Vein endothelial cell (primary cell): ENCODE data around the gene APOB. TPM values are rescaled to one million over a fixed set of nuclear protein-coding genes. Genes with fewer than 3 reads are reported as not detected.

Experiments used
- total RNA-seq: library from RNA; depleted of rRNA; stranded (reverse); fragments of >200 nt; gene quantifications from 2 replicates; pipeline ENCODE4 v1.2.3, GENCODE V29; 2012

APOB gene, protein sequence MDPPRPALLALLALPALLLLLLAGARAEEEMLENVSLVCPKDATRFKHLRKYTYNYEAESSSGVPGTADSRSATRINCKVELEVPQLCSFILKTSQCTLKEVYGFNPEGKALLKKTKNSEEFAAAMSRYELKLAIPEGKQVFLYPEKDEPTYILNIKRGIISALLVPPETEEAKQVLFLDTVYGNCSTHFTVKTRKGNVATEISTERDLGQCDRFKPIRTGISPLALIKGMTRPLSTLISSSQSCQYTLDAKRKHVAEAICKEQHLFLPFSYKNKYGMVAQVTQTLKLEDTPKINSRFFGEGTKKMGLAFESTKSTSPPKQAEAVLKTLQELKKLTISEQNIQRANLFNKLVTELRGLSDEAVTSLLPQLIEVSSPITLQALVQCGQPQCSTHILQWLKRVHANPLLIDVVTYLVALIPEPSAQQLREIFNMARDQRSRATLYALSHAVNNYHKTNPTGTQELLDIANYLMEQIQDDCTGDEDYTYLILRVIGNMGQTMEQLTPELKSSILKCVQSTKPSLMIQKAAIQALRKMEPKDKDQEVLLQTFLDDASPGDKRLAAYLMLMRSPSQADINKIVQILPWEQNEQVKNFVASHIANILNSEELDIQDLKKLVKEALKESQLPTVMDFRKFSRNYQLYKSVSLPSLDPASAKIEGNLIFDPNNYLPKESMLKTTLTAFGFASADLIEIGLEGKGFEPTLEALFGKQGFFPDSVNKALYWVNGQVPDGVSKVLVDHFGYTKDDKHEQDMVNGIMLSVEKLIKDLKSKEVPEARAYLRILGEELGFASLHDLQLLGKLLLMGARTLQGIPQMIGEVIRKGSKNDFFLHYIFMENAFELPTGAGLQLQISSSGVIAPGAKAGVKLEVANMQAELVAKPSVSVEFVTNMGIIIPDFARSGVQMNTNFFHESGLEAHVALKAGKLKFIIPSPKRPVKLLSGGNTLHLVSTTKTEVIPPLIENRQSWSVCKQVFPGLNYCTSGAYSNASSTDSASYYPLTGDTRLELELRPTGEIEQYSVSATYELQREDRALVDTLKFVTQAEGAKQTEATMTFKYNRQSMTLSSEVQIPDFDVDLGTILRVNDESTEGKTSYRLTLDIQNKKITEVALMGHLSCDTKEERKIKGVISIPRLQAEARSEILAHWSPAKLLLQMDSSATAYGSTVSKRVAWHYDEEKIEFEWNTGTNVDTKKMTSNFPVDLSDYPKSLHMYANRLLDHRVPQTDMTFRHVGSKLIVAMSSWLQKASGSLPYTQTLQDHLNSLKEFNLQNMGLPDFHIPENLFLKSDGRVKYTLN (N-terminal part only)
- under 0.01 and 0.10 TPM in 2 replicates for total RNA-seq

DNA sequence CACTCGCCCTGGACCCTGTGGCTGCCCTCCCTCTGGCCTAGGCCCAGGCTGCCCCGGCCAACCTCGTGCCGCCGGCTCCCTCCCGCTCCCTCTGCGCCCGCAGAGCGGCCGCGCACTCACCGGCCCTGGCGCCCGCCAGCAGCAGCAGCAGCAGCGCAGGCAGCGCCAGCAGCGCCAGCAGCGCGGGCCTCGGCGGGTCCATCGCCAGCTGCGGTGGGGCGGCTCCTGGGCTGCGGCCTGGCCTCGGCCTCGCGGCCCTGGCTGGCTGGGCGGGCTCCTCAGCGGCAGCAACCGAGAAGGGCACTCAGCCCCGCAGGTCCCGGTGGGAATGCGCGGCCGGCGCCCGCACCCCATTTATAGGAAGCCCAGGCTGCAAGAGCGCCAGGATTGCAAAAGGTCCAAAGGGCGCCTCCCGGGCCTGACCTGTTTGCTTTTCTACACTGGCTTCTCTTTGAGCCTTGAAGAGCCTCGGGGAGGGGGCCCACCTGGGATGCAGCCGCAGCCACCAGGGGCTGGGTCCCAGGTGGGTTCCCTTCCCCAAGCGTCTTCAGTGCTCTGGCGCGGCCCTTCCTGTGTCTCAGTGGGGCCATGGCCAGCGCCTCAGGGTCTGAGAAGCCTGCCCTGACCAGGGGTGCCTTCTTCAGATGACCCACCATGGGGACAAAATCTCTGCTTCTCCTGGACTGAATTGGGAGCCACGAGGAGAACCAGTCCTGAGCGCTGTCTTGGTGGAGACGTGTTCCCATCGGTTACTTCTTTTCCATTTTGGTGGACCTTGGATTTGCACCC, at the start of gene APOB:
TSS of gene APOB (minus strand) at position 330 of the 789 bp plus-strand sequence. CDS start at position 202, 128 bp downstream.

Other genes starting within 250 kb of the APOB start
- 11.4 and 30.0 TPM in 2 replicates for gene LDAH, start 221.0 kb downstream of the APOB start, total RNA-seq
- gene TDRD15, start 79.9 kb upstream of the APOB start, total RNA-seq = not detected in 2 replicates